Chondrocyte (in vitro differentiated cells): ENCODE data around the gene SAMHD1. TPM values are rescaled to one million over a fixed set of nuclear protein-coding genes. Genes with fewer than 3 reads are reported as not detected.

Experiments used
- DNase-seq: peaks from one replicate; pipeline ENCODE4 v3.0.0; 2021; ENCODE audit warnings: mixed read lengths, low spot score
- H3K27ac Mint-ChIP-seq: one replicate; pipeline ENCODE4 v1.8.0; 2021; ENCODE audit warnings: mild to moderate bottlenecking, moderate library complexity, mixed read lengths; ENCODE audit not compliant: unreplicated experiment
- H3K27me3 Mint-ChIP-seq: 2 replicates; pipeline ENCODE4 v1.8.0; 2021; ENCODE audit warnings: low read depth, mixed read lengths
- H3K36me3 Mint-ChIP-seq: 2 replicates; pipeline ENCODE4 v1.8.0; 2021; ENCODE audit warnings: low read depth, mixed read lengths
- H3K4me1 Mint-ChIP-seq: 2 replicates; pipeline ENCODE4 v1.8.0; 2021; ENCODE audit warnings: low read depth, mild to moderate bottlenecking, mixed read lengths
- H3K4me3 Mint-ChIP-seq: one replicate; pipeline ENCODE4 v1.8.0; 2021; ENCODE audit warnings: mild to moderate bottlenecking, moderate library complexity, mixed read lengths; ENCODE audit not compliant: unreplicated experiment
- H3K9me3 Mint-ChIP-seq: 2 replicates; pipeline ENCODE4 v1.8.0; 2021; ENCODE audit warnings: low read depth, mixed read lengths
- CTCF ChIP-seq: fragments of 200-600 bp; sonication (generic); IDR thresholded peaks from 2 replicates; pipeline ENCODE4 v1.5.0; 2021; ENCODE audit warnings: antibody characterized with exemption, mild to moderate bottlenecking, moderate library complexity
- total RNA-seq: library from RNA; stranded (reverse); gene quantifications from 3 replicates; pipeline ENCODE4 v1.2.1, GENCODE V29; 2021

The SAMHD1 gene
- total RNA-seq, 1 donor from 2014 or later = 17.3 TPM

GRCh38 chr20:36850759-36851158 is 100.7 kb downstream of the SAMHD1 start:
- Mint-ChIP-seq H3K4me1 (peaks cover 65% of the 10 kb centered on the region), H3K27ac (peak overlapping the region; percentile 41), H3K9me3 (peaks cover 4% of the 10 kb centered on the region), H3K36me3 (peaks cover 5% of the 10 kb centered on the region), H3K27me3 (no peaks in the 10 kb centered on the region), H3K4me3 (no peak overlapping the region)
- DNase-seq = no peak
- no peak for TF ChIP-seq CTCF

GRCh38 chr20:36849333-36850065 is 102.0 kb downstream of the SAMHD1 start:
- TF ChIP-seq CTCF = no peak
- H3K9me3 Mint-ChIP-seq = peaks cover 4% of the 10 kb centered on the region
- H3K27me3 Mint-ChIP-seq = no peaks in the 10 kb centered on the region
- H3K36me3 Mint-ChIP-seq = peaks cover 5% of the 10 kb centered on the region
- no peak for DNase-seq
- H3K27ac Mint-ChIP-seq = peak overlapping the region; percentile 98
- peaks cover 66% of the 10 kb centered on the region for H3K4me1 Mint-ChIP-seq
- H3K4me3 Mint-ChIP-seq = no peak overlapping the region

- Mint-ChIP-seq H3K27ac (peak overlapping the region; percentile 98), H3K4me1 (peaks cover 61% of the 10 kb centered on the region), H3K27me3 (no peaks in the 10 kb centered on the region), H3K9me3 (peaks cover 4% of the 10 kb centered on the region), H3K4me3 (peak overlapping the region; percentile 34), H3K36me3 (peaks cover 5% of the 10 kb centered on the region)
- DNase-seq = no peak
- no peak for TF ChIP-seq CTCF
Observed at GRCh38 chr20:36848677-36849076, 102.8 kb downstream of the SAMHD1 start.

- peak overlapping the region; percentile 34 for H3K4me3 Mint-ChIP-seq
- no peak for DNase-seq
- H3K9me3 Mint-ChIP-seq = peaks cover 4% of the 10 kb centered on the region
- H3K36me3 Mint-ChIP-seq = peaks cover 5% of the 10 kb centered on the region
- peak overlapping the region; percentile 98 for H3K27ac Mint-ChIP-seq
- TF ChIP-seq CTCF = no peak
- peaks cover 66% of the 10 kb centered on the region for H3K4me1 Mint-ChIP-seq
- H3K27me3 Mint-ChIP-seq = no peaks in the 10 kb centered on the region
Observed at GRCh38 chr20:36848078-36848660, 103.3 kb downstream of the SAMHD1 start.

GRCh38 chr20:36847710-36848040 is 103.8 kb downstream of the SAMHD1 start:
- DNase-seq = no peak
- H3K27ac Mint-ChIP-seq = peak overlapping the region; percentile 98

More at GRCh38 chr20:36847710-36848040, 103.8 kb downstream of the SAMHD1 start:
- no peak for TF ChIP-seq CTCF
- Mint-ChIP-seq H3K36me3 (peaks cover 5% of the 10 kb centered on the region), H3K4me3 (no peak overlapping the region), H3K9me3 (peaks cover 4% of the 10 kb centered on the region), H3K27me3 (no peaks in the 10 kb centered on the region), H3K4me1 (peaks cover 68% of the 10 kb centered on the region)
